Colonic mucosa (tissue), 4 donors: ENCODE results near the gene GKN2. TPM values are rescaled to one million over a fixed set of nuclear protein-coding genes. Genes with fewer than 3 reads are reported as not detected.

Experiments
- DNase-seq: peaks from one replicate; pipeline ENCODE4 v3.0.0-alpha.2; 2020
- H3K27ac ChIP-seq: fragments of 200-600 bp; one replicate; pipeline ENCODE4 v1.8.0; 2021
- H3K27me3 ChIP-seq: fragments of 200-600 bp; one replicate; pipeline ENCODE4 v1.8.0; 2021
- H3K36me3 ChIP-seq: fragments of 200-600 bp; one replicate; pipeline ENCODE4 v1.8.0; 2021
- H3K4me1 ChIP-seq: fragments of 200-600 bp; one replicate; pipeline ENCODE4 v1.8.0; 2021; ENCODE audit warnings: mild to moderate bottlenecking
- H3K4me3 ChIP-seq: fragments of 200-600 bp; one replicate; pipeline ENCODE4 v1.8.0; 2021
- H3K9ac ChIP-seq, 2 donors: one replicate each; pipeline ENCODE4 v1.7.0; 2013; ENCODE audit warnings: control low read depth in 2 of 2, low read depth in 2 of 2, low read length in 2 of 2
- H3K9me3 ChIP-seq: fragments of 200-600 bp; one replicate; pipeline ENCODE4 v1.8.0; 2021
- intact Hi-C: fragments of 100-400 bp; cut with DNase I; formaldehyde crosslinking; loops from one replicate; pipeline ENCODE4 v1.14.1; 2022
- total RNA-seq, 2 donors: library from RNA; stranded (reverse); fragmentation: NEBNext Ultra II Directional in 1 of 2; extraction: Animal tissue kit (Norgen Biotek cat#: 25700) in 1 of 2; gene quantifications; one replicate each; pipeline ENCODE4 v1.2.1, GENCODE V29; 2021
- TF ChIP-seq, protein P1 (sequence below): fragments of 200-600 bp; IDR thresholded peaks from one replicate; pipeline ENCODE4 v1.8.0; 2022; ENCODE audit warnings: antibody characterized with exemption, mild to moderate bottlenecking
- donor health status: healthy.
- donor health status: DM: no; HTN: no; CAD: no.
- donor health status: DM: no; HTN: no; CAD: no.

Gene GKN2
- total RNA-seq, 2 donors from 2014 or later: 0.32 TPM; not detected in 1

DNA sequence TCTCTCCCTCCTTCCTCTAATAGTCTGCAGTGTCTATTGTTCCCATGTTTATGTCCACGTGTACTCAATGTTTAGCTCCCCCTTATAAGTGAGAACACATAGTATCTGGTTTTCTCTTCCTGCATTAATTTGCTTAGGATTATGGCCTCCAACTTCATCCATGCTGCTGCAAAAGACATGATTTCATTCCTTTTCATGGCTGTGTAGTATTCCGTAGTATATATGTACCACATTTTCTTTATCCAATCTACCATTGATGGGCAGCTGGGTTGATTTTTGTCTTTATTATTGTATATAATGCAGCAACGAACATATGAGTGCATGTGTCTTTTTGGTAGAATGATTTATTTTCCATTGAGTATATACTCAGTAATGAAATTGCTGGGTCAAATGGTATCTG, 13.8 kb downstream of the GKN2 start:
- H3K9me3 ChIP-seq: no peaks in the 10 kb centered on the region
- H3K4me1 ChIP-seq: no peaks in the 10 kb centered on the region
- H3K4me3 ChIP-seq: no peak overlapping the region
- intact Hi-C loops: no loop called here
- no peaks in the 10 kb centered on the region for H3K36me3 ChIP-seq
- no peaks in the 10 kb centered on the region for H3K27me3 ChIP-seq
- H3K9ac ChIP-seq: no peak overlapping the region
- DNase-seq: no peak
- no peak overlapping the region for H3K27ac ChIP-seq
- TF ChIP-seq, protein P1, sequence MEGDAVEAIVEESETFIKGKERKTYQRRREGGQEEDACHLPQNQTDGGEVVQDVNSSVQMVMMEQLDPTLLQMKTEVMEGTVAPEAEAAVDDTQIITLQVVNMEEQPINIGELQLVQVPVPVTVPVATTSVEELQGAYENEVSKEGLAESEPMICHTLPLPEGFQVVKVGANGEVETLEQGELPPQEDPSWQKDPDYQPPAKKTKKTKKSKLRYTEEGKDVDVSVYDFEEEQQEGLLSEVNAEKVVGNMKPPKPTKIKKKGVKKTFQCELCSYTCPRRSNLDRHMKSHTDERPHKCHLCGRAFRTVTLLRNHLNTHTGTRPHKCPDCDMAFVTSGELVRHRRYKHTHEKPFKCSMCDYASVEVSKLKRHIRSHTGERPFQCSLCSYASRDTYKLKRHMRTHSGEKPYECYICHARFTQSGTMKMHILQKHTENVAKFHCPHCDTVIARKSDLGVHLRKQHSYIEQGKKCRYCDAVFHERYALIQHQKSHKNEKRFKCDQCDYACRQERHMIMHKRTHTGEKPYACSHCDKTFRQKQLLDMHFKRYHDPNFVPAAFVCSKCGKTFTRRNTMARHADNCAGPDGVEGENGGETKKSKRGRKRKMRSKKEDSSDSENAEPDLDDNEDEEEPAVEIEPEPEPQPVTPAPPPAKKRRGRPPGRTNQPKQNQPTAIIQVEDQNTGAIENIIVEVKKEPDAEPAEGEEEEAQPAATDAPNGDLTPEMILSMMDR: no peak

DNA sequence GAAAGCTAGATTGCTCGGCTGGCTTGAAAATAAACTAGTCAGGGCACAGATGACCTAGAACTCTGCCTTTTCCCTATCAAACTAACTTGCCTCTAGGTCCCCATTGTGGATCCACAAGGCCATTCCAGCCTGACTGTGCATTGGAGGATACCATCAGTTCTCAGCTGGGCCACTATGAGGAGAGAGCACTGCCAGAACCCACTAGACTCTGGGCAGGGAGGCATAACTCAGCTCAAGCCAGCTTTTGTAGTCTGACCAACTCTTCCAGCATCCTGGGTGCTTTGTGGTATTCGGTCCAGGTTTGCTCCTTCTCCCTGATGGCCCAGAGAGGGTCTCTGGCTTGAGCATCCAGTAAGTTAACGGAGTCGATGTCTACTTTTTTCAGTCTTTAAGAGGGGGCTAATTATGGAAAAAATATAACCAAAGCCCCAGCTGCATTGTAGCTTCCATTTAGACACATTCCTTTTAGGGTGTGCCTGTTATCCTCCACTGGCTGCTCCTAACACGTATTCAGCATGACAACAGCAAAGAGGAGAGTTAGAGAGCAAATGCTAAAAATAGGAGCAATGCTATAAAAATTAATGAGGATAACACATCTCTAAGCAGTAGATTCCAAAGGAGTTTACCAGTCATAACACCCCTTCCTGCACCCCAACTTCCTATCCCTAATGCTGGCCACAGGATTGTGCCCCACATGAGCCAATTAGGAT, 15.2 kb downstream of the GKN2 start:
- no peaks in the 10 kb centered on the region for H3K27me3 ChIP-seq
- no peaks in the 10 kb centered on the region for H3K9me3 ChIP-seq
- H3K36me3 ChIP-seq: no peaks in the 10 kb centered on the region
- intact Hi-C loops: no loop called here
- H3K9ac ChIP-seq: no peak overlapping the region
- TF ChIP-seq, protein P1: no peak
- no peaks in the 10 kb centered on the region for H3K4me1 ChIP-seq
- H3K27ac ChIP-seq: no peak overlapping the region
- H3K4me3 ChIP-seq: no peak overlapping the region
- DNase-seq: no peak

DNA sequence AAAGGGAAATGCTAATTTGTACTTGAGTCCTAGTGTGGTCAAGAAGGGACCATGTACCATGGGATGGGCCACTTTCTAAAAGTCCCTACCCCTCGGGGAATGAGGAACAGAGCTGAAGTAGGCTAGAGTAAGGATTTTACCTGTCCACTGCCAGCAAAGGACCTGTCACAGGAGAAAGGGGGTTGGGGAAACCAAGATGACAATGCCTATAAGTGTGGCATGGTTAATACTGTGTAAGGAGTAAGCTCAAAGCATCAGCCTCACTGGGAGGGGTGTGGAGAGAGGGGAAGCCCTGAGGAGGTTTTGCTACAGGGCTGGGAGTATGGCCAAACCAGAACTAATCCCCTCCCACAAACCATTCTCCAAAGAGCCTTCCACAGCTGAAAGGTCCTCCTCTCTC, 15.8 kb downstream of the GKN2 start:
- TF ChIP-seq, protein P1: no peak
- intact Hi-C loops: no loop called here

DNA sequence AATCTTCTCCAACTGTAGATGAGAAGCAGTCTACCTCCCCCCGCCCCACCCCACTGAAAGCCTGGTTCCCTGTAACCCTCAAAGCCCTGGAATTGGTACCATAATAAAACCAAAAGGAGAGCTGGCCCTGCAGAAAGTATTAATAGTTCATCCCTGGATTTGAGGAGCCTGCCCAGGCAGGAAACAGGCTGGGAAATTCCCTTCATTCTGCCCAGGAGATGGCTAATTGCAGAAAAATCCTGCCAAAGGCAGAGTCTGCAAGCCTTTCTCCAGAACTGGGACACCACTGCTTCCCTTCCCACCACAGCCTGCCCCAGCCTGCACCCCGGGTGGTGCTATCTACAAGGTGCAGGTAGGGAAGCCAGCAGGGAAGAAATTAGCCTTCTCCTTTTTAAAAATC, 16.3 kb downstream of the GKN2 start:
- no peak for DNase-seq
- H3K27ac ChIP-seq: no peak overlapping the region
- H3K9ac ChIP-seq: no peak overlapping the region
- H3K9me3 ChIP-seq: no peaks in the 10 kb centered on the region
- H3K4me1 ChIP-seq: no peaks in the 10 kb centered on the region
- no peaks in the 10 kb centered on the region for H3K36me3 ChIP-seq
- no peak overlapping the region for H3K4me3 ChIP-seq
- TF ChIP-seq, protein P1: no peak
- intact Hi-C loops: no loop called here
- no peaks in the 10 kb centered on the region for H3K27me3 ChIP-seq

More for the DNA sequence above, 15.8 kb downstream of the GKN2 start:
- Histone ChIP-seq H3K9me3 (no peaks in the 10 kb centered on the region), H3K27ac (no peak overlapping the region), H3K9ac (no peak overlapping the region), H3K4me3 (no peak overlapping the region), H3K4me1 (no peaks in the 10 kb centered on the region), H3K36me3 (no peaks in the 10 kb centered on the region), H3K27me3 (no peaks in the 10 kb centered on the region)
- no peak for DNase-seq

DNA sequence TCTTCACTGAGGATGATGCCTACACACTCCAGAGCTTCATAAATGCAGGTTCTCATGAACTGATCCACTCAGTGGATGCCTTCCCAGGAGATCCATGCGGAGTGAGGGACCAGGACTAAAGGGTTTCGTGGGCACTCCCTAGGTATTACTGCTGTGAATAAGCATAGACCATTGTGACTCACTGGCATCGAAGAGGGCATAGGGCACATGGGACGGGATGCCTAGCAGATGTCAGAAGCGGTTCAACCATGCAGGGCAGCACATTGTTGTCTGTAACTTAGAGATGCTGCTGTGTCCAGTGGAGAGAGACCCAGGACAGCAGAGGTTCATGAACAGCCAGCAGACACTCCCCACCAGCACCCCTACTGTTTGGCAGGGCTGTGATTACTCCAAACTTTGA, 17.2 kb downstream of the GKN2 start:
- H3K9ac ChIP-seq: no peak overlapping the region
- H3K27me3 ChIP-seq: no peaks in the 10 kb centered on the region
- TF ChIP-seq, protein P1: no peak
- H3K36me3 ChIP-seq: no peaks in the 10 kb centered on the region
- DNase-seq: no peak
- no peaks in the 10 kb centered on the region for H3K9me3 ChIP-seq
- no peaks in the 10 kb centered on the region for H3K4me1 ChIP-seq
- intact Hi-C loops: no loop called here
- no peak overlapping the region for H3K4me3 ChIP-seq
- H3K27ac ChIP-seq: no peak overlapping the region
